Fibroblast of villous mesenchyme (primary cell): Measurements from ENCODE around the gene EML3. TPM values are rescaled to one million over a fixed set of nuclear protein-coding genes. Genes with fewer than 3 reads are reported as not detected.
"Not testable (repeated sequence)": the region's sequence is repeated elsewhere in the genome, so short reads cannot be mapped to it uniquely, and the experiment has no call there.

Source experiments
- DNase-seq: peaks from one replicate; pipeline ENCODE4 v3.0.0-alpha.2; 2010; ENCODE audit warnings: low read depth
- H3K4me3 ChIP-seq: 2 replicates; pipeline ENCODE4 v1.5.1; 2011; ENCODE audit warnings: low read depth, mild to moderate bottlenecking, low read length
- CTCF ChIP-seq: IDR thresholded peaks from 2 replicates; pipeline ENCODE4 v1.5.1; 2012; ENCODE audit warnings: low read depth, mild to moderate bottlenecking, low read length; ENCODE audit not compliant: insufficient read depth
- total RNA-seq: library from RNA; depleted of rRNA; stranded (reverse); fragments of >200 nt; gene quantifications from 2 replicates; pipeline ENCODE4 v1.2.3, GENCODE V29; 2012

EML3 gene
- 15.5 and 21.6 TPM in 2 replicates for total RNA-seq

DNA sequence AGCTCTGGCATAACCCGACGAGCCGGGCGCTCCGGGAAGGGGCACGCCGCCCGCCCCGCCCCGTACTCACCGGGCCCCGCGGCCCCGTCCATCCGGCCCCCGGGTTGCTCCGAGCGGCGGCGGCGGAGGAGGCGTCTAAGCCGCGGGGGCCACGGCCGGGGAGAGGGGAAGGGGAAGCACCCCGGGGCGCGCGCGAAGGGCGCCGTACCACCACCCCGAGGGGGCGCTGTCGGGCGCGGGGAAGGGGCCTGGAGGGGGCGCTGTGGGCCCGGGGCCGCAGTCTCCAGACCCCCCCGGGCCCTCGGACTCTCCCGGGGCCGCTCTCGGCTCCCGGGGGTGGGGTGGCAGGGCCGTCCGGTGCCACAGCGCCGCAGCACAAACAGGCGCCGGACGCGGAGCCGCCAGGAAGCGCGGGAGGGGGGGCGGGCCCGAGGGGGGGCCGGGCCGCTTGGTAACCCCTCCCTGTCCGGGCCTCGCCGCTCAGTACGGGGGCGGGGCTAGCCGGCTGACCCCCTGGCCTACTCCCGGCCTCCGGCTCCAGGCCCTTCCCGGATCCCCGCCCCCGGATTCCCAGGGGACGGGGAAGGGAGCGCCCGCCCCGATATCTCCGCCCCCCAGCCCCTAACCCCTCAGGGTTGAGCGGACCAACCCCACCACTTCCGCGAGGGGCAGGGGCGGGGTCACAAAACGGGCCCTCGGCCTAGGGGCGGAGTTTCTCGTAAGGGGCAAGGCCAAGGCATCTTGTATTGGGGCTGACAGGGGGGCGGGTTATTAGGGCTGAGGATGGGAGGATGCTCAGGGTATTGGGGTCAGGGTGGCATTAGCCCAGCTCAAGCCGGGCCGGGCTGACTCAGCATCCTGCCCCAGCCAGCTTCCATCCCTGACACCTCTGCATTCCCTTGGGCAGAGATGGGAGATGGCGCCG is at the start of gene EML3, which contains the start of gene ROM1:
TSS of gene EML3 (minus strand) at position 410 of the 925 bp plus-strand sequence. CDS start at position 92, 318 bp downstream.
TSS of gene ROM1 (plus strand) at position 892 of the 925 bp plus-strand sequence. CDS start at position 917, 25 bp downstream.
- peak; percentile 91 for DNase-seq
- TF ChIP-seq CTCF = peak; percentile 84

DNA sequence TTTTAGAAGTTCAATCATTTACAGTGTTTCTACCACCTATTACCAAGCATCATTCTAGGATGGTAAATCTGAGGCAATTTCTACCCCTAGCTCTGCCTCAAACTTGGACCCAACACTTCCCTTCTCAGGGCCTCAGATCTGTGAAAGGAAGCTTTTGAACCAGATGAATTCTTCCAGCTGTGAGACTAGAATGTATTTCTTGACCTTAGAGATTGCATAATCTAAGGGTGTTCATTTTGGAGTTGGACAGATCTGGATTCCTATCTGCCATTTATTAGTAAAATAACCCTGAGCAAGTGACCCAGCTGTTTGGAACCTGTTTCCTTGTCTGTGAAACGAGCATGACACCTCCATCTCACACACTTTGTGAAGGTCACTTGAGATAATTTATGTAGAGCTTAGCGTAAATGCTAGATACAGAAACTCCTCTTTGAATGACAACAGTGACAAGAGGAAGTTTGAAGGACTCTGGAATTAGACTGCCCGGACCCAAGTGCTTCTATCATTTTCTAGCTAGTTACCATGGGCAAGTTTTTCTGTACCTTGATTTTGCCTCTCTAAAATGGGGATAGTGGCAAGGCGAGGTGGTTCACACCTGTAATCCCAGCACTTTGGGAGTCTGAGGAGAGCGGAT is 44.3 kb upstream of the EML3 start:
- peak; percentile 53 for DNase-seq
- no peak for TF ChIP-seq CTCF
- H3K4me3 ChIP-seq = no peak overlapping the region

More for the DNA sequence above, at the start of gene EML3, which contains the start of gene ROM1:
- peak within 1 kb of the TSS; percentile 63 for H3K4me3 ChIP-seq

DNA sequence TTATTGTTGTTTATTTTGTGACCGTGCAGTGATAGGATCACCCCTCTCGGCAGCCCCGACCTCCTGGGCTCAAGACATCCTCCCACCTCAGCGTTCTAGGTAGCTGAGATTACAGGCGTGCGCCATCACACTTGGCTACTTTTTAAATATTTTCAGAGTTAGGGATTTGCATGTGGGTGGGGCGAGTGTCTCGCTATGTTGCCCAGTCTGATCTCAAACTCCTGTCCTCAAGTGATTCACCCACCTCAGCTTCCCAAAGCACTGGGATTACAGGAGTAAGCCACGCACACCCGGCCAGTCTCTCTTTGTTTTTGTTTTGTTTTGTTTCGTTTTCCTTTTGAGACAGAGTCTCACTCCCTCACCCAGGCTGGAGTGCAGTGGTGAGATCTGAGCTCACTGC is 41.7 kb upstream of the EML3 start:
- no peak overlapping the region for H3K4me3 ChIP-seq
- TF ChIP-seq CTCF = no peak
- peak; percentile 23 for DNase-seq

DNA sequence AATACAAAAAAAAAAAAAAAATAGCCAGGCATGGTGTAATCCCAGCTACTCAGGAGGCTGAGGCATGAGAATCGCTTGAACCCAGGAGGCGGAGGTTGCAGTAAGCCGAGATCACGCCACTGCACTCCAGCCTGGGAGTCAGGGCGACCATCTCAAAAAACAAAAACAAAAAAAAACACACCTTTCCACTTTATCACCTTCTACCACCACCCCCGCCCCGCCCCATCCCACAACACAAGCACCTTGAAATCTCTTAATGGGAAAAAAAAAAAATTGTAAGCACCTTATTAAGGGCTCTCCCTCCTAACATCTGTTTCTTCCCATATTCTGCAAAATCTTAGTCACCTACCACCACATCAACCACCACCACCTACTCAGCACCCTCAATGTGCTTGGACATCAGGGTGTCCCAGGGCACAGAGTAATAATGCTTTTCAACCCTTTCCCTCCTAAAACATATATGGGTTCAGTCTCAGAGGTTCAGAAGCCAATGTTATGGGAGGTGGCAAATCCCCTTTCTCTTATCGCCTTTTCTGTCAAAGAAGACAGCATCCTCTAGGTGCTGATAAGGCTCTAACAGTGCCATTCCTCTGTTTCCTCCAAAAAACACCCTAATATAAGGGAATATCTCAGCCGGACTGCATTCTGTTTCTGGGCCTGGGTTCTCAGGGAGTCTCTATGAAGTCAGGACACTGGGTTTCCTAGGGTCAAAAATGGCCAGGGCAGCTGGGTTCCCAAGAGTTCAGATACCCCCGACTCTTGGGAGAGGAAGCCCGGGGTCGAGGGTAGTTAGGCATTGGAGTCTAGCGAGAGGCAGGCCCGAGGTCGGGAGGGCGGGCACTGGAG is 39.8 kb upstream of the EML3 start:
- no peak for TF ChIP-seq CTCF
- peak overlapping the region; percentile 83 for H3K4me3 ChIP-seq
- DNase-seq = no peak

DNA sequence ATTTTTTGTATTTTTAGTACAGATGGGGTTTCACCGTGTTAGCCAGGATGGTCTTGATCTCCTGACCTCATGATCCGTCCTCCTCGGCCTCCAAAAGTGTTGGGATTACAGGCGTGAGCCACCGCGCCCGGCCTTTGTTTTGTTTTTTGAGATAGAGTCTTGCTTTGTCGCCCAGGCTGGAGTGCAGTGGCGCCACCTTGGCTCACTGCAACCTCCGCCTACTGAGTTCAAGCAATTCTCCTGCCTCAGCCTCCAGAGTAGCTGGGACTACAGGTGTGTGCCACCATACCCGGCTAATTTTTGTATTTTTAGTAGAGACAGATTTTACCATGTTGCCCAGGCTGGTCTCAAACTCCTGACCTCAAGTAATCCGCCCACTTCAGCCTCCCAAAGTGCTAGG is 37.7 kb upstream of the EML3 start:
- not testable (repeated sequence) for H3K4me3 ChIP-seq, DNase-seq

- no peak overlapping the region for H3K4me3 ChIP-seq
- TF ChIP-seq CTCF = no peak
- DNase-seq = no peak
Measured at GRCh38 chr11:62649486-62649885, 36.9 kb upstream of the EML3 start.
